Smooth muscle cell (in vitro differentiated cells): Measurements from ENCODE around the gene ZBTB18. TPM values are rescaled to one million over a fixed set of nuclear protein-coding genes. Genes with fewer than 3 reads are reported as not detected.

Experiments
- DNase-seq: peaks from one replicate; lab custom pipeline; 2025; ENCODE audit not compliant: unreplicated experiment; lab: John Stamatoyannopoulos, UW
- H2AFZ ChIP-seq: fragments of 200-600 bp; sonication (generic); 2 replicates; pipeline ENCODE4 v1.6.0; 2016; ENCODE audit warnings: antibody characterized with exemption, low read depth, mild to moderate bottlenecking
- H3F3A ChIP-seq: fragments of 200-600 bp; sonication (generic); 2 replicates; pipeline ENCODE4 v1.6.0; 2017; ENCODE audit warnings: antibody characterized with exemption, low read depth
- H3K27ac ChIP-seq: fragments of 200-600 bp; sonication (generic); 2 replicates; pipeline ENCODE4 v1.5.1; 2016; ENCODE audit warnings: low read depth, mild to moderate bottlenecking
- H3K27me3 ChIP-seq: fragments of 200-600 bp; sonication (generic); 2 replicates; pipeline ENCODE4 v1.6.1; 2016; ENCODE audit warnings: low read depth, mild to moderate bottlenecking
- H3K36me3 ChIP-seq: fragments of 200-600 bp; sonication (generic); 2 replicates; pipeline ENCODE4 v1.5.1; 2016; ENCODE audit warnings: low read depth
- H3K4me1 ChIP-seq: fragments of 200-600 bp; sonication (generic); 2 replicates; pipeline ENCODE4 v1.5.1; 2016; ENCODE audit warnings: low read depth
- H3K4me2 ChIP-seq: fragments of 200-600 bp; sonication (generic); 2 replicates; pipeline ENCODE4 v1.6.0; 2016; ENCODE audit warnings: mild to moderate bottlenecking
- H3K4me3 ChIP-seq: fragments of 200-600 bp; sonication (generic); 2 replicates; pipeline ENCODE4 v1.5.1; 2016; ENCODE audit warnings: mild to moderate bottlenecking
- H3K79me2 ChIP-seq: fragments of 200-600 bp; sonication (generic); 2 replicates; pipeline ENCODE4 v1.6.0; 2016; ENCODE audit warnings: low read depth, mild to moderate bottlenecking
- H3K9ac ChIP-seq: fragments of 200-600 bp; sonication (generic); 2 replicates; pipeline ENCODE4 v1.6.0; 2016; ENCODE audit warnings: low read depth
- H3K9me3 ChIP-seq: fragments of 200-600 bp; sonication (generic); replicated peaks from 2 replicates; pipeline ENCODE4 v1.5.1; 2016; ENCODE audit warnings: low read depth
- H4K20me1 ChIP-seq: fragments of 200-600 bp; sonication (generic); 2 replicates; pipeline ENCODE4 v1.6.0; 2016; ENCODE audit warnings: low read depth
- CTCF ChIP-seq: fragments of 200-600 bp; sonication (generic); IDR thresholded peaks from 2 replicates; pipeline ENCODE4 v1.5.1; 2017; ENCODE audit warnings: borderline replicate concordance, mild to moderate bottlenecking, antibody characterized with exemption; ENCODE audit not compliant: insufficient read depth, poor library complexity, severe bottlenecking
- WGBS: methylation state at CpG from one replicate; pipeline ENCODE4 v1.1.7; 2016; ENCODE audit warnings: low lambda C conversion rate; 5-methylcytosine and 5-hydroxymethylcytosine counted together
- polyA plus RNA-seq: library from polyadenylated mRNA; unstranded; fragments of >200 nt; fragmentation: Nextera tagmentation; extraction: Ambion mirVana; gene quantifications from 2 replicates; pipeline ENCODE4 v1.2.1, GENCODE V29; 2016
- total RNA-seq: library from RNA; depleted of rRNA; stranded (reverse); fragments of >200 nt; gene quantifications from 2 replicates; pipeline ENCODE4 v1.2.3, GENCODE V29; 2014

The ZBTB18 gene
- total and polyA plus RNA-seq, 2 experiments from 2014 or later = 0.29 to 4.6 TPM

- no peak for TF ChIP-seq CTCF
- no peak overlapping the region for H2AFZ ChIP-seq
- H3K9me3 ChIP-seq = no peaks in the 10 kb centered on the region
- H3K79me2 ChIP-seq = no peaks in the 10 kb centered on the region
- H3K4me3 ChIP-seq = no peak overlapping the region
- H3K27me3 ChIP-seq = no peaks in the 10 kb centered on the region
- no peak overlapping the region for H3K9ac ChIP-seq
- DNase-seq = no peak
- no peak overlapping the region for H3K4me2 ChIP-seq
- no peak overlapping the region for H3K27ac ChIP-seq
- no peaks in the 10 kb centered on the region for H4K20me1 ChIP-seq
- H3F3A ChIP-seq = no peaks in the 10 kb centered on the region
- H3K36me3 ChIP-seq = no peaks in the 10 kb centered on the region
- WGBS = 94% methylated on average over 11 of the region's 11 CpGs
- H3K4me1 ChIP-seq = no peaks in the 10 kb centered on the region
These were observed 15.7 kb upstream of the ZBTB18 start for GRCh38 chr1:244035358-244035757.

GRCh38 chr1:244037252-244037651, 13.8 kb upstream of the ZBTB18 start:
- no peak for TF ChIP-seq CTCF

GRCh38 chr1:244041466-244042120, 9.5 kb upstream of the ZBTB18 start:
- Histone ChIP-seq H3K79me2 (no peaks in the 10 kb centered on the region), H3K36me3 (no peaks in the 10 kb centered on the region), H3K27me3 (no peaks in the 10 kb centered on the region), H4K20me1 (no peaks in the 10 kb centered on the region), H3K4me3 (no peak overlapping the region), H3K4me2 (no peak overlapping the region), H3K9ac (no peak overlapping the region), H2AFZ (no peak overlapping the region), H3K4me1 (peaks cover under 1% of the 10 kb centered on the region), H3K27ac (no peak overlapping the region), H3K9me3 (no peaks in the 10 kb centered on the region), H3F3A (peaks cover 2% of the 10 kb centered on the region)
- TF ChIP-seq CTCF = no peak
- no peak for DNase-seq
- 85% methylated on average over 4 of the region's 4 CpGs for WGBS

More at GRCh38 chr1:244037252-244037651, 13.8 kb upstream of the ZBTB18 start:
- DNase-seq = no peak
- Histone ChIP-seq H3K9ac (no peak overlapping the region), H3K27ac (no peak overlapping the region), H3F3A (no peaks in the 10 kb centered on the region), H4K20me1 (no peaks in the 10 kb centered on the region), H3K4me3 (no peak overlapping the region), H3K27me3 (no peaks in the 10 kb centered on the region), H3K79me2 (no peaks in the 10 kb centered on the region), H2AFZ (no peak overlapping the region), H3K4me1 (no peaks in the 10 kb centered on the region), H3K4me2 (no peak overlapping the region), H3K36me3 (no peaks in the 10 kb centered on the region), H3K9me3 (no peaks in the 10 kb centered on the region)
- WGBS = 94% methylated on average over 9 of the region's 9 CpGs

- Histone ChIP-seq H3K27me3 (no peaks in the 10 kb centered on the region), H4K20me1 (no peaks in the 10 kb centered on the region), H3K79me2 (no peaks in the 10 kb centered on the region), H2AFZ (no peak overlapping the region), H3K9ac (no peak overlapping the region), H3K4me3 (no peak overlapping the region), H3K36me3 (no peaks in the 10 kb centered on the region), H3F3A (peaks cover 9% of the 10 kb centered on the region), H3K4me2 (no peak overlapping the region), H3K27ac (no peak overlapping the region), H3K4me1 (peaks cover 8% of the 10 kb centered on the region), H3K9me3 (no peaks in the 10 kb centered on the region)
- no peak for TF ChIP-seq CTCF
- DNase-seq = no peak
- 91% methylated on average over 3 of the region's 3 CpGs for WGBS
These were observed 8.8 kb upstream of the ZBTB18 start for GRCh38 chr1:244042293-244042692.
